Endodermal cell (in vitro differentiated cells): ENCODE data around the gene PLAAT1. TPM values are rescaled to one million over a fixed set of nuclear protein-coding genes. Genes with fewer than 3 reads are reported as not detected.

Experiments
- DNase-seq: peaks from one replicate; pipeline ENCODE4 v3.0.0-alpha.2; 2017
- H3K27ac ChIP-seq: 2 replicates; pipeline ENCODE4 v1.5.1; 2013; ENCODE audit warnings: mild to moderate bottlenecking, low read depth, low read length, moderate library complexity
- H3K27me3 ChIP-seq: 2 replicates; pipeline ENCODE4 v1.6.1; 2013; ENCODE audit warnings: mild to moderate bottlenecking, low read length, moderate library complexity; ENCODE audit not compliant: insufficient read depth, control insufficient read depth, poor library complexity, severe bottlenecking
- H3K36me3 ChIP-seq: 2 replicates; pipeline ENCODE4 v1.7.0; 2013; ENCODE audit warnings: mild to moderate bottlenecking, low read length, moderate library complexity; ENCODE audit not compliant: control insufficient read depth, insufficient read depth
- H3K4me1 ChIP-seq: one replicate; pipeline ENCODE4 v1.7.0; 2013; ENCODE audit warnings: low read length; ENCODE audit not compliant: control insufficient read depth, insufficient read depth
- H3K4me3 ChIP-seq: 2 replicates; pipeline ENCODE4 v1.5.1; 2013; ENCODE audit warnings: mild to moderate bottlenecking, low read length, moderate library complexity
- H3K9ac ChIP-seq: 2 replicates; pipeline ENCODE4 v1.6.1; 2013; ENCODE audit warnings: mild to moderate bottlenecking, low read length, moderate library complexity; ENCODE audit not compliant: poor library complexity, severe bottlenecking; ENCODE audit errors: extremely low read depth
- H3K9me3 ChIP-seq: 2 replicates; pipeline ENCODE4 v1.6.1; 2013; ENCODE audit warnings: mild to moderate bottlenecking, low read length, moderate library complexity; ENCODE audit not compliant: control insufficient read depth
- H3K27ac Mint-ChIP-seq: 2 replicates; pipeline ENCODE4 v1.8.0; 2020; ENCODE audit warnings: mixed read lengths
- H3K27me3 Mint-ChIP-seq: 2 replicates; pipeline ENCODE4 v1.8.0; 2021; ENCODE audit warnings: mild to moderate bottlenecking, mixed read lengths; ENCODE audit not compliant: insufficient read depth
- H3K36me3 Mint-ChIP-seq: 2 replicates; pipeline ENCODE4 v1.8.0; 2020; ENCODE audit warnings: low read depth, mixed read lengths
- H3K4me1 Mint-ChIP-seq: 2 replicates; pipeline ENCODE4 v1.8.0; 2020; ENCODE audit warnings: mixed read lengths
- H3K4me3 Mint-ChIP-seq: 2 replicates; pipeline ENCODE4 v1.8.0; 2020; ENCODE audit warnings: mild to moderate bottlenecking, moderate library complexity, mixed read lengths
- H3K9me3 Mint-ChIP-seq: 2 replicates; pipeline ENCODE4 v1.8.0; 2020; ENCODE audit warnings: mild to moderate bottlenecking, mixed read lengths
- CTCF ChIP-seq: fragments of 200-600 bp; sonication (generic); conservative IDR thresholded peaks from 2 replicates; pipeline ENCODE4 v1.5.0; 2021; ENCODE audit warnings: antibody characterized with exemption, mild to moderate bottlenecking
- WGBS, 2 experiments: methylation state at CpG; one replicate each; pipeline versions ENCODE4 v1.1.5 to v1.1.7; 2013; ENCODE audit warnings: missing lambda C conversion rate in 2 of 2, mixed read lengths in 1 of 2; ENCODE audit not compliant: insufficient coverage in 1 of 2, insufficient read length in 1 of 2; 5-methylcytosine and 5-hydroxymethylcytosine counted together
- total RNA-seq, 2 donors: library from RNA; stranded (reverse); fragmentation: NEBNext Ultra II Directional in 1 of 2; extraction: Animal tissue kit (Norgen Biotek cat#: 25700) in 1 of 2; gene quantifications; 2 replicates in 1 of 2; 3 replicates in 1 of 2; pipeline ENCODE4 v1.2.1, GENCODE V29; 2021

Gene PLAAT1
- total RNA-seq, 2 donors from 2014 or later: 3.1 to 4.9 TPM

DNA sequence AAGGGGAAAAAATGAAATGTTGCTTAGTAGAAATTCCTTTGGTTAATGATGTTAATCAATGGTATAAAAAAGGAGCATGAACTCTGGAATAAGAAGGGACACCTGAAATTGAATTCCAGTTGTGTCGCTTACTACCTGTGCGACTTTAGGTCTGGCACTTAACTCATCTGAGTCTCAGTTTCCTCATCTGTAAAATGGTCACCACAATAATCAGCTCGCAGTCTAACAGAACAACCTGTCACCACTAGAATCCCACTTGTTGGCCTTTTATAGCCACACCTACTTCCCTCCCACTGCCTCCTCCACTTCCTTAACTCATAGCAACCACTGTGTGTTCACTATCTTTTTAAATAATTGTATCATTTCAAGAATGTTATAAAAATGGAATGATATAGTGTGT lies 2.5 kb downstream of the PLAAT1 start:
- no peaks in the 10 kb centered on the region for H3K4me1 Mint-ChIP-seq
- no peak overlapping the region for H3K27ac Mint-ChIP-seq

GRCh38 chr3:193248848-193249468 lies 7.9 kb downstream of the PLAAT1 start:
- Mint-ChIP-seq H3K27ac (no peak overlapping the region), H3K9me3 (peaks cover 39% of the 10 kb centered on the region)
- WGBS, 2 experiments: 75% methylated on average over 2 of the region's 2 CpGs; no CpG with 5 or more reads in 1 of the 2 experiments

More for the DNA sequence above, 2.5 kb downstream of the PLAAT1 start:
- no peak overlapping the region for H3K27ac ChIP-seq
- no peaks in the 10 kb centered on the region for H3K4me1 ChIP-seq
- TF ChIP-seq CTCF: no peak
- peaks cover 3% of the 10 kb centered on the region for H3K36me3 Mint-ChIP-seq
- H3K4me3 Mint-ChIP-seq: no peak overlapping the region
- no peaks in the 10 kb centered on the region for H3K36me3 ChIP-seq
- H3K9me3 ChIP-seq: peaks cover 21% of the 10 kb centered on the region
- H3K27me3 Mint-ChIP-seq: peaks cover 29% of the 10 kb centered on the region
- peaks cover 33% of the 10 kb centered on the region for H3K27me3 ChIP-seq
- WGBS, 2 experiments: 86 to 92% methylated on average over 3 of the region's 3 CpGs
- no peak for DNase-seq
- peaks cover 20% of the 10 kb centered on the region for H3K9me3 Mint-ChIP-seq
- no peak overlapping the region for H3K9ac ChIP-seq
- H3K4me3 ChIP-seq: no peak overlapping the region

DNA sequence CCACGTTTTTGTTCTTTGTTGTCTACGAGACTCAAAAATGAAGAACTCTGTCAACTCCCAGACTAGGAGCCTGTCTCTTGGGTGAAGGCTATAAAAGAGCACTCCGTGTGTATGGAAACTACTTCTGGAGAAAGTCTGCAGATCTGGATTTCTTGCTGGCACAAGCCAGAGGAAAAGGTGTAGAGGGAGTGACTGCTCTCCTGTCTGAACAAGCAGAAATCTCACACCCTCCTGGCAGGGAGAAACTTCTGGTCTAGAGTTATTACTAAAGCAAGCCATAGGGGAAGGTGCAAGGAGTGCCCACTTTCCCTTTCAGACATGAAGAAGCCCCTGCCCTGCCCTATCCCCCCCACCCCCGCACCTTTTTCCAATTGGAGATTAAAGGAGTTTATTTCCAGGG lies 9.5 kb downstream of the PLAAT1 start:
- Mint-ChIP-seq H3K9me3 (peaks cover 39% of the 10 kb centered on the region), H3K4me3 (no peak overlapping the region), H3K36me3 (peaks cover 6% of the 10 kb centered on the region), H3K4me1 (peaks cover 5% of the 10 kb centered on the region), H3K27ac (no peak overlapping the region), H3K27me3 (no peaks in the 10 kb centered on the region)
- Histone ChIP-seq H3K36me3 (no peaks in the 10 kb centered on the region), H3K4me1 (no peaks in the 10 kb centered on the region), H3K27ac (no peak overlapping the region), H3K9me3 (peaks cover 38% of the 10 kb centered on the region), H3K27me3 (peaks cover 4% of the 10 kb centered on the region), H3K9ac (no peak overlapping the region), H3K4me3 (no peak overlapping the region)
- 89 to 100% methylated on average over 2 to 4 of the region's 4 CpGs for WGBS, 2 experiments
- TF ChIP-seq CTCF: no peak
- DNase-seq: no peak

More at GRCh38 chr3:193248848-193249468, 7.9 kb downstream of the PLAAT1 start:
- Histone ChIP-seq H3K9me3 (peaks cover 38% of the 10 kb centered on the region), H3K27me3 (peaks cover 7% of the 10 kb centered on the region), H3K36me3 (no peaks in the 10 kb centered on the region), H3K4me1 (no peaks in the 10 kb centered on the region), H3K4me3 (no peak overlapping the region), H3K27ac (no peak overlapping the region), H3K9ac (no peak overlapping the region)
- TF ChIP-seq CTCF: no peak
- Mint-ChIP-seq H3K4me1 (peaks cover 5% of the 10 kb centered on the region), H3K36me3 (peaks cover 6% of the 10 kb centered on the region), H3K4me3 (no peak overlapping the region), H3K27me3 (no peaks in the 10 kb centered on the region)
- DNase-seq: no peak
